T-helper 1 cell treated with Interleukin-12 subunit alpha and Interleukin-12 subunit beta and Interleukin-4 antibody, amounts not matched to agents 30 μg/mL and 1 μg/mL, for 36 hours (primary cell): ENCODE measurements around the gene SEMA6C.
"Not testable (repeated sequence)": the region's sequence is repeated elsewhere in the genome, so short reads cannot be mapped to it uniquely, and the experiment has no call there.

Source experiments
- H3K27ac Mint-ChIP-seq: one replicate; pipeline ENCODE4 v1.8.0; 2021; ENCODE audit warnings: mild to moderate bottlenecking, mixed read lengths
- H3K27me3 Mint-ChIP-seq: one replicate; pipeline ENCODE4 v1.8.0; 2021; ENCODE audit warnings: low read depth, mixed read lengths
- H3K36me3 Mint-ChIP-seq: one replicate; pipeline ENCODE4 v1.8.0; 2021; ENCODE audit warnings: low read depth, mixed read lengths
- H3K4me1 Mint-ChIP-seq: one replicate; pipeline ENCODE4 v1.8.0; 2021; ENCODE audit warnings: low read depth, mixed read lengths
- H3K4me3 Mint-ChIP-seq: one replicate; pipeline ENCODE4 v1.8.0; 2021; ENCODE audit warnings: mild to moderate bottlenecking, moderate library complexity, mixed read lengths
- H3K9me3 Mint-ChIP-seq: one replicate; pipeline ENCODE4 v1.8.0; 2021; ENCODE audit warnings: mixed read lengths

The SEMA6C gene

GRCh38 chr1:151124763-151125403, 21.5 kb downstream of the SEMA6C start:
- Mint-ChIP-seq H3K4me3 (no peak overlapping the region), H3K27ac (no peak overlapping the region), H3K4me1 (no peaks in the 10 kb centered on the region), H3K27me3 (no peaks in the 10 kb centered on the region), H3K9me3 (no peaks in the 10 kb centered on the region), H3K36me3 (peaks cover 3% of the 10 kb centered on the region)

GRCh38 chr1:151113877-151114276, 32.6 kb downstream of the SEMA6C start:
- Mint-ChIP-seq H3K4me3 (no peak overlapping the region), H3K27ac (no peak overlapping the region), H3K4me1 (no peaks in the 10 kb centered on the region), H3K27me3 (no peaks in the 10 kb centered on the region), H3K36me3 (peaks cover 8% of the 10 kb centered on the region), H3K9me3 (no peaks in the 10 kb centered on the region)

- Mint-ChIP-seq H3K9me3 (no peaks in the 10 kb centered on the region), H3K27me3 (no peaks in the 10 kb centered on the region), H3K36me3 (peaks cover 9% of the 10 kb centered on the region)
Observed at GRCh38 chr1:151108331-151108730, 38.1 kb downstream of the SEMA6C start.

GRCh38 chr1:151106894-151107293, 39.5 kb downstream of the SEMA6C start:
- Mint-ChIP-seq H3K9me3 (no peaks in the 10 kb centered on the region), H3K27me3 (no peaks in the 10 kb centered on the region), H3K4me3 (no peak overlapping the region), H3K4me1 (no peaks in the 10 kb centered on the region), H3K27ac (no peak overlapping the region), H3K36me3 (peaks cover 9% of the 10 kb centered on the region)

More at GRCh38 chr1:151108331-151108730, 38.1 kb downstream of the SEMA6C start:
- Mint-ChIP-seq H3K4me1 (no peaks in the 10 kb centered on the region), H3K27ac (no peak overlapping the region), H3K4me3 (no peak overlapping the region)

GRCh38 chr1:151104630-151105029, 41.8 kb downstream of the SEMA6C start:
- no peak overlapping the region for H3K4me3 Mint-ChIP-seq
- H3K36me3 Mint-ChIP-seq = peaks cover 8% of the 10 kb centered on the region
- H3K27me3 Mint-ChIP-seq = no peaks in the 10 kb centered on the region
- no peak overlapping the region for H3K27ac Mint-ChIP-seq
- no peaks in the 10 kb centered on the region for H3K9me3 Mint-ChIP-seq
- H3K4me1 Mint-ChIP-seq = no peaks in the 10 kb centered on the region

- H3K4me3 Mint-ChIP-seq = no peak overlapping the region
- H3K27ac Mint-ChIP-seq = no peak overlapping the region
- peaks cover 3% of the 10 kb centered on the region for H3K36me3 Mint-ChIP-seq
- no peaks in the 10 kb centered on the region for H3K9me3 Mint-ChIP-seq
- no peaks in the 10 kb centered on the region for H3K27me3 Mint-ChIP-seq
- no peaks in the 10 kb centered on the region for H3K4me1 Mint-ChIP-seq
Observed at GRCh38 chr1:151098126-151098525, 48.3 kb downstream of the SEMA6C start.

GRCh38 chr1:151097426-151097825, 49.0 kb downstream of the SEMA6C start:
- not testable (repeated sequence) for H3K27me3 Mint-ChIP-seq, H3K27ac Mint-ChIP-seq, H3K4me3 Mint-ChIP-seq, H3K9me3 Mint-ChIP-seq, H3K4me1 Mint-ChIP-seq, H3K36me3 Mint-ChIP-seq

GRCh38 chr1:151085953-151086559, 60.4 kb downstream of the SEMA6C start:
- Mint-ChIP-seq H3K4me1 (no peaks in the 10 kb centered on the region), H3K27ac (no peak overlapping the region), H3K4me3 (no peak overlapping the region)

More at GRCh38 chr1:151085953-151086559, 60.4 kb downstream of the SEMA6C start:
- H3K9me3 Mint-ChIP-seq = no peaks in the 10 kb centered on the region
- H3K27me3 Mint-ChIP-seq = no peaks in the 10 kb centered on the region
- H3K36me3 Mint-ChIP-seq = peaks cover 1% of the 10 kb centered on the region
